HL-60 (cell line): Measurements from ENCODE around the gene HMCN1.
A peak's percentile ranks its signal among the peaks of the same experiment; 100 is the strongest.

ENCODE experiments used
- DNase-seq, 2 experiments: peaks; one replicate each; pipeline ENCODE4 v3.0.0-alpha.2; 2010 to 2020; ENCODE audit warnings: low read depth in 1 of 2, low spot score in 1 of 2
- H3K27ac ChIP-seq: fragments of 250-450 bp; sonication (Bioruptor Pico); replicated peaks from 2 replicates; pipeline ENCODE4 v1.5.1; 2020; ENCODE audit warnings: mild to moderate bottlenecking, moderate library complexity
- H3K27me3 ChIP-seq: fragments of 250-450 bp; sonication (Bioruptor Pico); 2 replicates; pipeline ENCODE4 v1.5.1; 2021; ENCODE audit warnings: mild to moderate bottlenecking, moderate library complexity; ENCODE audit not compliant: insufficient read depth, poor library complexity, severe bottlenecking
- H3K4me3 ChIP-seq: replicated peaks from 2 replicates; pipeline ENCODE4 v1.5.1; 2011; ENCODE audit warnings: mild to moderate bottlenecking, control low read depth, low read length; ENCODE audit not compliant: insufficient read depth
- GABPA ChIP-seq: IDR thresholded peaks from 2 replicates; pipeline ENCODE4 v1.6.1; 2012; ENCODE audit warnings: low read depth
- POLR2AphosphoS5 ChIP-seq: IDR thresholded peaks from 2 replicates; pipeline ENCODE4 v1.6.1; 2012; ENCODE audit warnings: low read depth
- SPI1 ChIP-seq: IDR thresholded peaks from 2 replicates; pipeline ENCODE4 v1.6.1; 2012; ENCODE audit warnings: low read depth, mild to moderate bottlenecking, borderline replicate concordance
- TF ChIP-seq, protein P1 (sequence below): IDR thresholded peaks from one replicate; pipeline ENCODE4 v1.5.1; 2011; ENCODE audit warnings: low read length, control low read depth, inconsistent platforms; ENCODE audit not compliant: insufficient read depth
- TF ChIP-seq, protein P2 (sequence below): IDR thresholded peaks from 2 replicates; pipeline ENCODE4 v1.6.1; 2012; ENCODE audit warnings: low read depth; ENCODE audit not compliant: insufficient replicate concordance

HMCN1 gene

DNA sequence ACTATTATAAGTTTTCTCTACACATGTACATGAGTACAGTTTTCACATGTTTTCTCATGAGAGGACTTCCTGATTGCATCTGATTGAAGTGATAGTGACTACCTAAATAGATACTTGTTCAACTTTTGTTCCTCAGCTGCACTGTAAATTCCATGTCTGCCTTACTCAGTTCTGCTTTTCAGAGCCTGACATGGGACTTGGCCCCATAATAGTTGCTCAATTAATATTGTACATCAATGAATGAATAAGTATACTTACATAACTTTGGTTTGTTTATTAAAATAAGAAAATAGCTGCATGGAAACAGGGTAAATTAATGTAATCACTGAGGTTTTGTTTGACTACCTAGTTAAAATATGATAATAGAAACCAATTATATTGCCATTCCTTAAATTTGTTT is 78.7 kb downstream of the HMCN1 start:
- no peak overlapping the region for H3K27ac ChIP-seq

DNA sequence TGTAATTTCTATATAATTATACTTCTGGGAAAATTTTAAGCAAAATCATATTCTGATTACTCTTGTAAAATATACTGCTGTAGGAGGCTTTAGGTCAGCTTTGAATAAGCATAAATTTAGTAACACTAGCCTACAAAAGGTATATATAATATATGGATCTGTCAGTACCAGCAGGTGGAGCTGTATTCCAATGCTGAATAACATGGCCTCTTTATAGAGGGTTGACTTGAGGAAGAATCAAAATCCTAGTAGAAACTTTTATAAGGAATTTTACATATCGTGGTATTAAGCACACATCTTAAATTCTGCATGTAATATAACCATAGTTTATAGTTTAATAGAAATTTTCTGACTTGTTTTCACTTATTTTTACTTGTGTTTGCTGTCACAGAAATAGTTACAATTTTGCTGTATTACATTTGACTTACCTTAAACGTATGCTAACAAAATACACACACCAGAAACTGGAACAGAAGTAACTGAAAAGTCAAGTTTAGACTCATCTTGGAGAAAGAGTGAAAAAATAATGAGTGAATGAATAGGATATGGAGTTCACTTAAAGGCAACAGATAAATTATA is 79.3 kb downstream of the HMCN1 start:
- Histone ChIP-seq H3K4me3 (no peak overlapping the region), H3K27me3 (no peaks in the 10 kb centered on the region), H3K27ac (no peak overlapping the region)
- peak in 1 of 2 experiments; percentile 10 for DNase-seq
- TF ChIP-seq, protein P1, sequence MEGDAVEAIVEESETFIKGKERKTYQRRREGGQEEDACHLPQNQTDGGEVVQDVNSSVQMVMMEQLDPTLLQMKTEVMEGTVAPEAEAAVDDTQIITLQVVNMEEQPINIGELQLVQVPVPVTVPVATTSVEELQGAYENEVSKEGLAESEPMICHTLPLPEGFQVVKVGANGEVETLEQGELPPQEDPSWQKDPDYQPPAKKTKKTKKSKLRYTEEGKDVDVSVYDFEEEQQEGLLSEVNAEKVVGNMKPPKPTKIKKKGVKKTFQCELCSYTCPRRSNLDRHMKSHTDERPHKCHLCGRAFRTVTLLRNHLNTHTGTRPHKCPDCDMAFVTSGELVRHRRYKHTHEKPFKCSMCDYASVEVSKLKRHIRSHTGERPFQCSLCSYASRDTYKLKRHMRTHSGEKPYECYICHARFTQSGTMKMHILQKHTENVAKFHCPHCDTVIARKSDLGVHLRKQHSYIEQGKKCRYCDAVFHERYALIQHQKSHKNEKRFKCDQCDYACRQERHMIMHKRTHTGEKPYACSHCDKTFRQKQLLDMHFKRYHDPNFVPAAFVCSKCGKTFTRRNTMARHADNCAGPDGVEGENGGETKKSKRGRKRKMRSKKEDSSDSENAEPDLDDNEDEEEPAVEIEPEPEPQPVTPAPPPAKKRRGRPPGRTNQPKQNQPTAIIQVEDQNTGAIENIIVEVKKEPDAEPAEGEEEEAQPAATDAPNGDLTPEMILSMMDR = peak; percentile 30
- no peak for TF ChIP-seq GABPA

More for the DNA sequence above, 78.7 kb downstream of the HMCN1 start:
- no peaks in the 10 kb centered on the region for H3K27me3 ChIP-seq
- DNase-seq = no peak
- TF ChIP-seq GABPA (no peak), SPI1 (no peak), POLR2AphosphoS5 (no peak)
- TF ChIP-seq, protein P2, sequence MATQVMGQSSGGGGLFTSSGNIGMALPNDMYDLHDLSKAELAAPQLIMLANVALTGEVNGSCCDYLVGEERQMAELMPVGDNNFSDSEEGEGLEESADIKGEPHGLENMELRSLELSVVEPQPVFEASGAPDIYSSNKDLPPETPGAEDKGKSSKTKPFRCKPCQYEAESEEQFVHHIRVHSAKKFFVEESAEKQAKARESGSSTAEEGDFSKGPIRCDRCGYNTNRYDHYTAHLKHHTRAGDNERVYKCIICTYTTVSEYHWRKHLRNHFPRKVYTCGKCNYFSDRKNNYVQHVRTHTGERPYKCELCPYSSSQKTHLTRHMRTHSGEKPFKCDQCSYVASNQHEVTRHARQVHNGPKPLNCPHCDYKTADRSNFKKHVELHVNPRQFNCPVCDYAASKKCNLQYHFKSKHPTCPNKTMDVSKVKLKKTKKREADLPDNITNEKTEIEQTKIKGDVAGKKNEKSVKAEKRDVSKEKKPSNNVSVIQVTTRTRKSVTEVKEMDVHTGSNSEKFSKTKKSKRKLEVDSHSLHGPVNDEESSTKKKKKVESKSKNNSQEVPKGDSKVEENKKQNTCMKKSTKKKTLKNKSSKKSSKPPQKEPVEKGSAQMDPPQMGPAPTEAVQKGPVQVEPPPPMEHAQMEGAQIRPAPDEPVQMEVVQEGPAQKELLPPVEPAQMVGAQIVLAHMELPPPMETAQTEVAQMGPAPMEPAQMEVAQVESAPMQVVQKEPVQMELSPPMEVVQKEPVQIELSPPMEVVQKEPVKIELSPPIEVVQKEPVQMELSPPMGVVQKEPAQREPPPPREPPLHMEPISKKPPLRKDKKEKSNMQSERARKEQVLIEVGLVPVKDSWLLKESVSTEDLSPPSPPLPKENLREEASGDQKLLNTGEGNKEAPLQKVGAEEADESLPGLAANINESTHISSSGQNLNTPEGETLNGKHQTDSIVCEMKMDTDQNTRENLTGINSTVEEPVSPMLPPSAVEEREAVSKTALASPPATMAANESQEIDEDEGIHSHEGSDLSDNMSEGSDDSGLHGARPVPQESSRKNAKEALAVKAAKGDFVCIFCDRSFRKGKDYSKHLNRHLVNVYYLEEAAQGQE = no peak
- TF ChIP-seq, protein P1 = no peak
- no peak overlapping the region for H3K4me3 ChIP-seq

DNA sequence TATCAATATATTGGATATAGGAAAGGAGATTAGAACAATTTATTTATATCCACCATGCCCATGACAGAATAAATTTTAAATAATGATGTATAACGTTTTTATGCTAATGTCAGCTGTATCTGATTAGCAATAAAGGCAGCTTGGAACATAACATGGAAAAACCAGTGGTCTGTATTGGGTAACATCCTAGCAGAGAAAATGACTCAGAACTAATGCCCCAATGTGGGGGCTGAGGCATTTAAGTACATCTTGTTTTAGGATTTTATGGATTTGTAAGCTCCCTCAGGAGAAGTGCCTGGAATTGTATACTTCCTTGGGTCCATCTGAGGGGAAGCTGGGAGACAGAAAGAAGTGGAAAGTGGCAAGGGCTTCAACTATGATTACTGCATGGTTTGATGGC is 82.3 kb downstream of the HMCN1 start:
- no peak for TF ChIP-seq GABPA
- TF ChIP-seq POLR2AphosphoS5 = no peak
- H3K27me3 ChIP-seq = no peaks in the 10 kb centered on the region
- H3K27ac ChIP-seq = no peak overlapping the region
- DNase-seq = no peak
- no peak overlapping the region for H3K4me3 ChIP-seq

DNA sequence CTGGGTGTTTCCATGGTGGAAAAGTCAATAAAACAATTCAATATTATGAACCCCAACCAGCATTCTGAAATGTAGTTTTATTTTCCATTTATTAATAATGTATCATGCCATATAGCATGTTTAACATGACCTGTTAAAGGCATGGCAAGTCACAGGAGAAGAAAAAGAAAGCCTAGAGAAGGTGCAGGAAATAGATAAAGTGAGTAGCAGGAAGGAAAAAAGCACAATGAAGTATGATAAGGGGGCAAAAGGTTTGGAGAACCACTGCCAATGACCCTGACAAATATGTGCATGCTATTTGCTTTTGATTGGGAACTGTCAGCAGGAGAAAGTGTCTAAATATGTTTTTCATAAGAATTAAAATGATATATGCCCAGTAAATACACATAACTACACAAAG is 85.6 kb downstream of the HMCN1 start:
- Histone ChIP-seq H3K4me3 (no peak overlapping the region), H3K27ac (no peak overlapping the region), H3K27me3 (no peaks in the 10 kb centered on the region)
- TF ChIP-seq, protein P2 = no peak
- TF ChIP-seq, protein P1 = no peak
- TF ChIP-seq SPI1 = no peak
- no peak for TF ChIP-seq POLR2AphosphoS5
- TF ChIP-seq GABPA = no peak
- DNase-seq = no peak
